ENCODE measurements around the gene AKAP6. TPM values are rescaled to one million over a fixed set of nuclear protein-coding genes. Genes with fewer than 3 reads are reported as not detected.

Gene AKAP6
- total RNA-seq, 2 donors from 2014 or later, result 33.5 to 108 TPM

DNA sequence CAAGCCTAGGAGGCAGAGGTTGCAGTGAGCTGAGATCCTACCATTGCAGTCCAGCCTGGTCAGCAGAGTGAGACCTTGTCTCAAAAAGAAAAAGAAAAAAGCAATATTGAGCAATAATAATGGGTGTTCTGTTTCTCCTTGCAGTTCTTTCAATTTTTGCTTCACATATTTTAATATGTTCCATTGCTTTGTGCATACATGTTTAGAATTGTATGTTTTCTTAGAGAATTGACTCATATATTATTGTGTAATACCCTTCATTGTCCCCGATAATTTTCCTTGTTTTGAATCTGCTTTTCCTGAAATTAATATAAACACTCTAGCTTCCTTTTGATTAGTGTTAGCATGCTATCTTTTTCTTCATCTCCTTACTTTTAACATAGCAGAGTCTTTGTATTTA is 471.2 kb downstream of the AKAP6 start:
- intact Hi-C loops (cut with DNase I), result no loop called here
- no peak for DNase-seq (ENCODE audit: low spot score)

DNA sequence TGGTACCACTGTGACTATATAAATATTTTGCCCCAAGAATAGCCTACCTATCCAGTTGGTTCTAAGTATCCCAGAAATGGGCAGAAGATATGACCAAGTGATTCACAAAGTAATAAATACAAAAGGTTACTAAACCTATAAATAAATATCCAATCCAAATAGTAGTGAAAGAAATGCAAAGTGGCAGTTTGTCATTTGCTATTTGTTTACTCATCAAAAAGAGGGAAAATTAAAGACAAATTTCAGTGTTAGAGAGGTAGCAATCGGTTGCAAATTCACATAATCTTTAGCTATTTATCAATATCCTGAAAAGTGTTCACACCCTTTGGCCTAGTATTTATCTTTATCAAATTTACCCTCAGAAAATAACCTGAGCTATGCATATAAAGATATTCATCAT is 473.2 kb downstream of the AKAP6 start:
- DNase-seq (ENCODE audit: low spot score), result no peak
- intact Hi-C loops (cut with DNase I), result no loop called here

DNA sequence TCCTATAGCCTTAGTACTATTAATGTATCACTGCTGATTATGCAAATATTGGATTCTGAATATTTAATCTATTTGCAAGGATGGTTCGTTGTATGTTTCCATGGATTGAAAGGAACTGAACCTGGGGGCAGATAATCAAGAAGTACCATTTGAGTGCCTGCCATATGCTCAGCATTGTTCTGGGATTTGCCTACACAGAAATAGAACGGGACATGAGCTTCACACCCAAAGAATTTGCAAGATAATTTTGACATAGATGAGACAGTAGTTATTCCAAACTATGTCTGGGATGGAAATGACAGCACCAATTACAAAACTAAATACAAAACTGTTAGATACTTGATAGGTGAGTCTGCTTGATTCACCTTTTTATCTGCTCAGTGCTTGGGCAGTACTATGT is 476.9 kb downstream of the AKAP6 start:
- DNase-seq (ENCODE audit: low spot score), result no peak
- intact Hi-C loops (cut with DNase I), result no loop called here

GRCh38 chr14:32808644-32809043 is 479.5 kb downstream of the AKAP6 start:
- DNase-seq (ENCODE audit: low spot score), result no peak
- intact Hi-C loops (cut with DNase I), result no loop called here

GRCh38 chr14:32809255-32809654 is 480.2 kb downstream of the AKAP6 start:
- intact Hi-C loops (cut with DNase I), result no loop called here
- DNase-seq (ENCODE audit: low spot score), result no peak

- DNase-seq (ENCODE audit: low spot score), result no peak
- intact Hi-C loops (cut with DNase I), result no loop called here
These were observed 484.3 kb downstream of the AKAP6 start for GRCh38 chr14:32813401-32813800.

DNA sequence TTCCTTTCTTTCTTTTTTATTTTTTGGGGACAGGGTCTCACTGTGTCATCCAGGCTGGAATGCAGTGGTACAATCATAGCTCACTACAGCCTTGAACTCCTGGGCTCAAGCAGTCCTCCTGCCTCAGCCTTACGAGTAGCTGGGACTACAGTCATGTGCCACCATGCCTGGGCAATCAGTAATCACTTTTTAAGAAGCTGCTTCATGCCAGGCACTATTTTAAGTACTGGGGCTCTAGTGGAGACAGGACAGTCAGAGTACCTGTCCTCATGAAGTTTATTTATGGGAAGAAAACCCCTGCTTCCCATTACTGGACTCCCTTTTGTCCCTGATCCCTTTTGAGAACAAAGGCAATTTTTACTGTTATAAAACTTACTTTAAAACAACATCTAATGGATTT is 485.6 kb downstream of the AKAP6 start:
- no peak for DNase-seq (ENCODE audit: low spot score)
- intact Hi-C loops (cut with DNase I), result no loop called here

GRCh38 chr14:32816588-32816987 is 487.5 kb downstream of the AKAP6 start:
- intact Hi-C loops (cut with DNase I), result no loop called here
- DNase-seq (ENCODE audit: low spot score), result no peak

- intact Hi-C loops (cut with DNase I), result no loop called here
These were observed 488.7 kb downstream of the AKAP6 start for GRCh38 chr14:32817780-32818179.

GRCh38 chr14:32818581-32818980 is 489.5 kb downstream of the AKAP6 start:
- no peak for DNase-seq (ENCODE audit: low spot score)

More at GRCh38 chr14:32817780-32818179, 488.7 kb downstream of the AKAP6 start:
- DNase-seq (ENCODE audit: low spot score), result no peak

DNA sequence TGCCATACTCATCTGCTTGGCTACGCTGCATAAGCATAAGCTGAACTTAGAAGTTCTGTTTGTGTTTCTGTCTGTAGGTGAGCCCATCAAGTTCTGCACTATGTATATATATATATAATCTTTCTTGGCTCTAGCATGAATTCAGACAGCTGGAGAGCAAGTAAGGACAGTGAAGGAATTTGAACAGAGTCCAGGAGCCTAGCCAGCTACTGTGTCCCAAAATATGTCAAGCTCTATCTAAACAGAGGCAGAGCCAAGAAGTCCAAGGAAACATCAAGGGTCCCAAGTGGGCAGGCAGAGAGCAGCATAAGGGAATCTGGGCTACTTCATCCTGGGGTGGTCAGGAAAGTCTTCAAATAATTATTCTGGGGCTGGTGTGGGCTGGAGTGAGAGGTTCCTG is 491.1 kb downstream of the AKAP6 start:
- intact Hi-C loops (cut with DNase I), result no loop called here
- DNase-seq (ENCODE audit: low spot score), result no peak

More at GRCh38 chr14:32818581-32818980, 489.5 kb downstream of the AKAP6 start:
- intact Hi-C loops (cut with DNase I), result no loop called here

GRCh38 chr14:32820682-32821081 is 491.6 kb downstream of the AKAP6 start:
- no peak for DNase-seq (ENCODE audit: low spot score)
- intact Hi-C loops (cut with DNase I), result no loop called here

GRCh38 chr14:32821964-32822653 is 493.0 kb downstream of the AKAP6 start:
- no peak for DNase-seq (ENCODE audit: low spot score)
- intact Hi-C loops (cut with DNase I), result no loop called here

GRCh38 chr14:32823706-32824105 is 494.6 kb downstream of the AKAP6 start:
- intact Hi-C loops (cut with DNase I), result no loop called here
- no peak for DNase-seq (ENCODE audit: low spot score)

DNA sequence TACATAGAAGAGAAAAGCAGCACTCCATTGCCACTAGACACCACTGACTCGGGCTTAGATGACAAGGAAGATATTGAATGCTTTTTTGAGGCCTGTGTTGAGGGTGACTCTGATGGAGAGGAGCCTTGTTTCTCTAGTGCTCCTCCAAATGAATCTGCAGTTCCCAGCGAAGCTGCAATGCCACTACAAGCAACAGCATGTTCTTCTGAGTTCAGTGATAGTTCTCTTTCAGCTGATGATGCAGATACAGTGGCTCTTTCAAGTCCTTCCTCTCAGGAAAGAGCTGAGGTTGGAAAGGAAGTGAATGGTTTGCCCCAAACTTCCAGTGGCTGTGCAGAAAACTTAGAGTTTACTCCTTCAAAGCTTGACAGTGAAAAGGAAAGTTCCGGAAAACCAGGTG is 495.1 kb downstream of the AKAP6 start:
- intact Hi-C loops (cut with DNase I), result no loop called here

DNA sequence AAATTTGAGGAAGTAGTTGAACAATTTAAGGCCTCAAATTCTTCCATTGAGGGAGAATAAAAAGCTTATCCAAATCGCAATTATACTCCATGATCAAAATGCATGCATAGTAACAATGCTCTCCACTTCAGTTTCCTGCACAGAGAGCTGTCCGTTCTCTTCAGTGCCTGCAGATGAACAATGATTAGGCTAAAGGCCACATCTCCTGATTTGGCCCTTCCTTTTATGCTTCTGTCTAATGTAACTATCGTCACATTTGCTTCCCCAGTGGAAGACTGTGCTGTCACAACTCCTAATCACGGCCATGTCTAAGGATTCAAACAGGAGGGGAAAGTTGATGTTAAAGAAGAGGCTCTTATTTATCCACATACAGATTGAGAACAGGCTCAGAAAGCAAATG is 496.0 kb downstream of the AKAP6 start:
- intact Hi-C loops (cut with DNase I), result no loop called here
- DNase-seq (ENCODE audit: low spot score), result no peak

More for the DNA sequence above, 495.1 kb downstream of the AKAP6 start:
- no peak for DNase-seq (ENCODE audit: low spot score)

- intact Hi-C loops (cut with DNase I), result no loop called here
These were observed 497.4 kb downstream of the AKAP6 start for GRCh38 chr14:32826404-32827082.

GRCh38 chr14:32827514-32827913 is 498.4 kb downstream of the AKAP6 start:
- intact Hi-C loops (cut with DNase I), result no loop called here
- no peak for DNase-seq (ENCODE audit: low spot score)

More at GRCh38 chr14:32826404-32827082, 497.4 kb downstream of the AKAP6 start:
- no peak for DNase-seq (ENCODE audit: low spot score)

- no peak for DNase-seq (ENCODE audit: low spot score)
- intact Hi-C loops (cut with DNase I), result no loop called here
These were observed 506.8 kb downstream of the AKAP6 start for GRCh38 chr14:32835924-32836323.

GRCh38 chr14:32841698-32842097 is 512.6 kb downstream of the AKAP6 start:
- no peak for DNase-seq (ENCODE audit: low spot score)
- intact Hi-C loops (cut with DNase I), result no loop called here

DNA sequence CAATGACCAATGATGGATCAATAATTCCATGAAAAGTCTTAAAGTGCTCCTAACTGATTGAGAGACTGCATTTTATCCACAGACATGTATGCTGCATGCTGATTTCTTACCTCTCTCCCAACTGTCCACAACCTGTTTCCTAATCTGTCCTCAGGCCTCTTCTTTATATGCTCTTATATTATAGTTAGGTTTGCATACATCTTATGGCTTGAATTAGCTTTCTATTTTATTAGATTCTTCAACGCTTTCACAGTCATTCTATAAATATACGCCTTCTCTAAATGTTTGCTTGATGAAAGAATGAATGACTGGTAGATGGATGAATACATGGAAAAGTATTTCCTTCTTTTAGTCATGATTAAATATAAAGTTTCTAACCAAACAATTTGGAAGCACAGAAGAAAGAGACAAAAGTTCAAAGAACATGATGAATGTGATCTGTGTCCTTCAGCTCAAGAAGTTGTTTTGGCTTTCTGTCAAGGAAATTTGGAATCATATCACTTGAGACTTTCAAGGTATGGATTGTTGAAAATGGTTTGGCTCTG is 517.8 kb downstream of the AKAP6 start:
- intact Hi-C loops (cut with DNase I), result no loop called here
- DNase-seq (ENCODE audit: low spot score), result no peak
